Central memory CD8-positive, alpha-beta T cell (primary cell): ENCODE results near the gene OSBPL6.

Experiments
- ATAC-seq: fragments of 150-1000 bp; cut with Tn5 transposase; replicated peaks from 2 replicates; pipeline ENCODE4 v1.10.0; 2022; ENCODE audit warnings: mild to moderate bottlenecking, moderate FRiP score, moderate number of reproducible peaks; ENCODE audit not compliant: poor library complexity, severe bottlenecking; ENCODE audit errors: extremely low read depth
- DNase-seq, 2 donors: peaks; one replicate each; pipeline ENCODE4 v3.0.0; 2021; ENCODE audit warnings: low spot score in 2 of 2
- H3K27ac Mint-ChIP-seq: one replicate; pipeline ENCODE4 v1.8.0; 2022; ENCODE audit warnings: low read depth, mild to moderate bottlenecking, moderate library complexity, mixed read lengths
- H3K27me3 Mint-ChIP-seq: one replicate; pipeline ENCODE4 v1.8.0; 2022; ENCODE audit warnings: mixed read lengths
- H3K36me3 Mint-ChIP-seq: one replicate; pipeline ENCODE4 v1.8.0; 2022; ENCODE audit warnings: mild to moderate bottlenecking, moderate library complexity, mixed read lengths; ENCODE audit not compliant: insufficient read depth
- H3K4me1 Mint-ChIP-seq: one replicate; pipeline ENCODE4 v1.8.0; 2022; ENCODE audit warnings: mixed read lengths
- H3K4me3 Mint-ChIP-seq: one replicate; pipeline ENCODE4 v1.8.0; 2022; ENCODE audit warnings: mild to moderate bottlenecking, moderate library complexity, mixed read lengths
- H3K9me3 Mint-ChIP-seq: one replicate; pipeline ENCODE4 v1.8.0; 2022; ENCODE audit warnings: mixed read lengths

Gene OSBPL6

GRCh38 chr2:178449700-178450523 lies 255.6 kb downstream of the OSBPL6 start:
- ATAC-seq (peak; percentile 16), DNase-seq (no peak)
- Mint-ChIP-seq H3K9me3 (no peaks in the 10 kb centered on the region), H3K27me3 (no peaks in the 10 kb centered on the region), H3K4me3 (peak overlapping the region; percentile 86), H3K36me3 (peaks cover 14% of the 10 kb centered on the region), H3K4me1 (peaks cover 32% of the 10 kb centered on the region), H3K27ac (peak overlapping the region; percentile 87)

GRCh38 chr2:178450524-178450773 lies 256.1 kb downstream of the OSBPL6 start:
- H3K27ac Mint-ChIP-seq = peak overlapping the region; percentile 87
- H3K27me3 Mint-ChIP-seq = no peaks in the 10 kb centered on the region
- peaks cover 32% of the 10 kb centered on the region for H3K4me1 Mint-ChIP-seq
- H3K4me3 Mint-ChIP-seq = peak overlapping the region; percentile 86
- peak; percentile 61 for ATAC-seq
- DNase-seq = peak; percentile 60 to 65
- peaks cover 14% of the 10 kb centered on the region for H3K36me3 Mint-ChIP-seq
- H3K9me3 Mint-ChIP-seq = no peaks in the 10 kb centered on the region

- Mint-ChIP-seq H3K9me3 (no peaks in the 10 kb centered on the region), H3K4me3 (peak within 1 kb of the TSS; percentile 86), H3K27me3 (no peaks in the 10 kb centered on the region), H3K36me3 (peaks cover 12% of the 10 kb centered on the region), H3K27ac (peak within 1 kb of the TSS; percentile 87), H3K4me1 (peaks cover 32% of the 10 kb centered on the region)
- peak; percentile 85 for ATAC-seq
- peak; percentile 90 to 92 for DNase-seq
These were observed 256.6 kb downstream of the OSBPL6 start, which contains the start of the genes PJVK and PRKRA for GRCh38 chr2:178450774-178451525. Gene PJVK, plus strand, starts transcription at chr2:178451378. Its CDS starts 2,032 bp downstream, at chr2:178453410. Gene PRKRA, minus strand, starts transcription at chr2:178451175. Its CDS starts 145 bp downstream, at chr2:178451030.

GRCh38 chr2:178452334-178452733 lies 258.0 kb downstream of the OSBPL6 start:
- no peaks in the 10 kb centered on the region for H3K27me3 Mint-ChIP-seq
- H3K36me3 Mint-ChIP-seq = peaks cover 8% of the 10 kb centered on the region
- H3K9me3 Mint-ChIP-seq = no peaks in the 10 kb centered on the region
- H3K4me3 Mint-ChIP-seq = no peak overlapping the region
- H3K4me1 Mint-ChIP-seq = peaks cover 32% of the 10 kb centered on the region
- DNase-seq = no peak
- ATAC-seq = no peak
- no peak overlapping the region for H3K27ac Mint-ChIP-seq
